Fibroblast of the conjunctiva (primary cell): ENCODE results near the gene UBE2I.
A peak's percentile ranks its signal among the peaks of the same experiment; 100 is the strongest.
"Not testable (repeated sequence)": the region's sequence is repeated elsewhere in the genome, so short reads cannot be mapped to it uniquely, and the experiment has no call there.

ENCODE experiments used
- DNase-seq: peaks from one replicate; pipeline ENCODE4 v3.0.0-alpha.2; 2010; ENCODE audit warnings: low read depth

Gene UBE2I

GRCh38 chr16:1308977-1309885, at the start of gene UBE2I:
TSS of gene UBE2I (plus strand) at chr16:1309636. CDS start at chr16:1314031, 4,395 bp downstream.
- DNase-seq: peak; percentile 92

DNA sequence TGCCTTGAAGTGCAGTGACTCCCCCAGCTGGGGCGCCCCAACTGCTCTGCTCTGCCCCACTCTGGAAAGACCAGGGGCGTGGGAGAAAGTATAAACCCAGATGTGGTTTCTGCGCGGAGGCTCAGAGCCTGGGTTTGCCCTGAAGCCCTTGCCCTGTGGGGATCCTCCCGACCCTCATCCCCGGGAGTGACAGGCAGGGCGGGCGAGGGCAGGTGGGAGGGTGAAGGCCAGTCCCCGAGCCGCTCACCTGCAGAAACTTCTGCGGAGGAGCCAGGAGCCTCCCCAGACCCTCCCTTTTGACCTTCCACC, 49.7 kb upstream of the UBE2I start:
- no peak for DNase-seq

DNA sequence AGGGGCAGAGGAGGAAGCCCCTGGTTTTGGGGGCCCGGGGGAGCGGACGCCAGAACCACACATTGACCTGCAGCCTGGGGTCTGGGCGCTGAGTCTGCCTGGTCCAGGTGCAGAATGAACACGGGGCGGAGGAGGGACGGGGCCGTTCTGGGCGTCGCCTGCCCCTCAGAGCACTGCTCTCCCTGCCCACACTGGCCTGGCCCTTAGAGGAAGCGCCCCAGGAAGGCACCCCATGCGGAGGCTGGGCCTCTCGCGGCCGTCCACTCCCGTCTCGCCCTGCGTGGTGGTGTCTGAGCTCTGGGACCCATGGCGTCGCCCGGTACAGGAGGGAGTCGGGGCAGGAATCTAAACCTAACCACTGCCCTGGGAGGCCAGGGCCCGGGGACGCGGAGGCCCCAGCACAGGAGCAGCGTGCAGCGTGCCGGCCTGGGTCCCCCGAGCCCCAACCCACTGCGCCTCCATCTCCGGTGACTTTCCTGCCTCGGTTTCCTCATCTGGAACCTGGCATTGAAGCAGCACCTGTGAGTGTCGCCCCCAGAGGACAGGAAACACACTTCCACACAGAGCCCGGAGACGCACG, 49.2 kb upstream of the UBE2I start:
- no peak for DNase-seq

DNA sequence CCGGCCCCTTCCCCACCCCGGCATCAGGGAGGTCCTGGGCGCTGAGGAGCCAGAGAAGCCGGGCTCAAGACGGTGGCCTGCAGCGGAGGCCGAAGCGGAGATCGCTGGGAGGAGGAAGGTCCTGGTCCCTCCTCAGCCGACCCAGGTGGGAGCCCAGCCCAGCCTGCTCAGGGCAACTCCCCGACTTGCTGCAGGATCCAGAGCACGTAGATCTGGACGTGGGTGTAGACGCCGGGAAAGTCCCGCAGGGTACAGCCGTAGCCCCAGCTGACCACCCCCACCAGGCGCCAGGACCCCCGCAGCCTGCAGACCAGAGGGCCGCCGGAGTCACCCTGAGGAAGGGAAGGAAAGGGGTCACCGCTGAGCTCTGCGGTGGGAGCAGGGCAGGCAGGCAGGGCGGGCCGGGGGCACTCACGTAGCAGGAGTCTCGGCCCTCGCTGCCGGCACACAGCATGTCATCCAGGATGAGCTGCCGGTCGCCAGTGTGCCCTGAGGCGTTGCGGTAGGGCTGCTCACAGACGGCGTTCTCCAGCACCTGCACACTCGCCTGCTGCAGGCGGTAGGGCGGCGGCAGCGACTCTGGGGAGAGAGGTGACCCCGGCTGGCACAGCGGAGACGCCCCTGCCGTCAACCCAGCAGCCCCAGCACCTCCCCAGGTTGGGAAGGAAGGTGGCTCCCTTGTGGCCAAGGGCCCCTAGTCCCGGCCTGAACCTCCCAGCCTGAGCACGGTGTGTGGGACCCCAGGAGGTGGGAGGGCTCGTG, 48.1 kb upstream of the UBE2I start:
- no peak for DNase-seq

DNA sequence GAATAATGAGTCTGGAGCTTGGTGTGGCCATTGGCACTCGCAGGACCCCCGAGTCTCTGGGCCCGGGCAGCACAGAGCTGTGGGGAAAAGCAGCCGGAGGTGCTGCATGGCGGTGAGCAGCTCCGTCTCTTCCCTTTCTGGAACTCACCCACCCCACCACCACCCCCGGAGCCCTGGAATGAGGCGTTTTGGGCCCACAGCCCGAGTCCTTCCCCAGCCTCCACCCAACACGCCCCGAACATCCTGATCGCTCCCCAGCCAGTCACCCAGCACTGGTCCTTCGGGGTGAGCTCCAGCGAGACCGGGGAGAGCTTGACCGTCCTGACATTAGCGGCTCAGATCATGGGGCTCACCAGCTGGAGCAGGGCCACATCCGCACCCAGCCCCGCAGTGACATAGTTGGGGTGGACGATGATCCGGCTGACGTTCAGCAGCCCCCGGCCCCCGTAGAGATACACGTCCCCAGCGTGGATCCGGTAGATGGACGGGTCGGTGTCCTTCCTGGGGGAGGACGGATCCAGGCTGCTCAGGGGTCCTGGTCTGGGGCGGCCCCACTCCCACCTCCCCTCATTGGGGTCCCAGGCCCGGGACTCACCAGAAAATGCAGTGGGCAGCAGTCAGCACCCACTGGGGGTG, 47.1 kb upstream of the UBE2I start:
- DNase-seq: no peak

DNA sequence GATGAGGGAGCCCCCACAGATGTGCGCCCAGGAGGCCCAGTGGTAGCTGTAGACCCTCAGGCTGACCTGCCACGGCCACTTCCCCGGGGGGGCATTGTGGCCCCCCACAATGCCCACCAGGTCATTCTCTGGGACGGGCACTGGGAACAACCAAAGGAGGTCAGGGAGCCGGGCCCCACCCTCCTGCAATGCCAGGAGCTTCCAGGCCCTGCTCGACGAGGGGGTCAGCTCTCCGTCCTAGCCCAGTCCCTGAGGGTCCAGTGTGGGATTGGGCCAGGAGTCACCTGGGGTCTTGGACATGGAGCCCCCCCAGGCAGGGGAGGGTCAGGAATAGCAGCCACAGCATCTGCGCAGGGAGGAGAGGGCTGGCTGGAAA, 46.6 kb upstream of the UBE2I start:
- DNase-seq: no peak

DNA sequence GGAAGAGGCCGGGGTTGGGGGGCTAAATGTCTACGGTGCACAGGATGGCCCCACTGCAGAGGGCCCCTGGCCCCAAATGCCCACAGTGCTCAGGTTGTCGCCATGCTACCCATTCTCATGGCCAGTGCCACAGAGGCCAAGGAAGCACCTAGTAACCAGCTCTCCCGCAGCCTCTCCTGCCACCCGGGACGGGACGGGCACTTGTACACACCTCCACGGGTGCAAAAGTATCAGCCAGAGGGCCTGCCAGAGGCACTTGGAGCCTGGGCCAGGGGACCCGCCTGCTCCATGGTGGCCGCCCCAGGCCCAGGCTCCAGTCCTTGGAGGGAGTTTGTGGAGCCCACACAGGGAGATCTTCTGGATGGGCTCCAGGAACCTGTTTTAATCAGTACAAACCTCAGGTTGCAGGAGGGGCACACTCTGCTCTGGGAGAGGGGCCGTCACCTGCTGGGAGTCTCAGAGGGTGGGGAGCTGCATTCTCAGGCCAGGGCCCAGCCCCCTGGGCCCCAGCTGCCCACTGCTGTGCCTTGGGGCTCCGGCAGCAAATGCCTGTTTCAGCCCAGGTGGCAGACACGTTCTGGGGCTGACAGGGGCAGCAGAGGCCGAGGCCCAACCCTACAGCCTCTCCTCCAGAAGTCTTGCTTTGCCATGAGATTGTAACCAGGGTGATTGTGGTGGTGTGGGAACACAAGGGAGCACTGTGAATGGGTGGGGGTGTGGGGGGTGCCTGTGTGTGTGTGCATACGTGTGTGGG, 45.7 kb upstream of the UBE2I start:
- DNase-seq: no peak

DNA sequence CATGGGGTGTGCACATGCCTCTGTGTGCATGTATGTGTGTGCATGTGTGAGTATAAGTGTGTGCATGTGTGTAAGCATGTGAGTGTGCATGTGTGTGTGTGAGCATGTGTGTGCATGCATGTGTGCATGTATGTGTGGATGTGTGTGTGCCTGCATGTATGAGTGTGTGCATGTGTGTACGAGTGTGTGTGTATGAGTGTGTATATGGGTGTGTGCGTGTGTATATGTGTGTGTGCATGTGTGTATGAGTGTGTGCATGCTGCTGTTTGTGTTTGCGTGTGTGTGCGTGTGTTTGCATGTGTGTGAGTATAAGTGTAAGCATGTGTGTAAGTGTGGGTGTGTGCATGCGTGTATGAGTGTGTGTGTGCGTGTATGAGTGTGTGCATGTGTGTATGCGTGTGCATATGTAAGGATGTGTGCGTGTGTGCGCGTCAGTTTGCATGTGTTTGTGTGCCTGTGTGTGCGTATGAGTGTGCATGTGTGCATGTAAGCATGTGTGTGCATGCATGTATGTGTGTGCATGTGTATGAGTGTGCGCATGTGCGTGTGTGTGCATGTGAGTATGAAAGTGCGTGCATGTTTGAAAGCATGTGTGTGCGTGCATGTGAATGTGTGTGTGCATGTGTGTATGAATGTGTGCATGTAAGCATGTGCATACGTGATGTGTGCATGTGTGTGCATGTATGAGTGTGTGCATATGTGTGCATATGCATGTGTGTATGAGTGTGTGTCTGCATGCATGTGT, 44.9 kb upstream of the UBE2I start:
- DNase-seq: no peak

- DNase-seq: no peak
Observed at GRCh38 chr16:1265090-1265630, 44.3 kb upstream of the UBE2I start.

DNA sequence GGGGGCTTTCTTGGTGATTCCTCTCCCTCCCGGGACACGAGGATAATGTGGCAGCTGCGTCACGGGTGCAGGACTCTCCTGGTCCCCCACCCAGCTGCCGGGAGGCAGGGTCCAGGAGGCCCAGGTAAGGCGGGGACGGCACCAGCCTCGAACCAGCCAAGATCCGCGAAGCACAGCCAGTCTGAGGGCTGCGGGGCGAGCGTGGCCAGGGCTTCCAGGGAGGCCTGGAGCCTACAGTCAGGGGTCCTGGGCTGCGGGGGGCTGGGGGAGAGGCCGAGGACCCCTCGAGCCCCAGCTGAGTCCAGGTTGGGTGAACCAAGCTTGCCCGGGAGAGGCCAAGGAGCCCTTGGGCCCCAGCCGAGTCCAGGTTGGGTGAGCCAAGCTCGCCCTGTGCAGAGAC, 43.6 kb upstream of the UBE2I start:
- no peak for DNase-seq

DNA sequence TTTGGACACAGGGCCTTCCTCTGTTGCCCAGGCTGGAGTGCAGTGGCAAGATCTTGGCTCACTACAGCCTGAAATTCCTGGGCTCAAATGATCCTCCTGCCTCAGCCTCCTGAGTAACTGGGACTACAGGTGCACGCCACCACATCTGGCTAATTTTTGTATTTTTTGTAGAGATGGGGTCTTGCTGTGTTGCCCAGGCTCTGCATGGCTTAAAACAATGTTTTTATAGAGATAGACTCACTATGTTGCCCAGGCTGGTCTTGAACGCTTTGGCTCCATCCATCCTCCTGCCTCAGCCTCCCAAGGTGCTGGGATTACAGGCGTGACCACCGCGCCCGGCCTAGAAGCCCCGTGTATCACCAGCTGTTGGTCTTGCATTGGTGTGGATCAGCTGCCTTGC, 40.0 kb upstream of the UBE2I start:
- not testable (repeated sequence) for DNase-seq

DNA sequence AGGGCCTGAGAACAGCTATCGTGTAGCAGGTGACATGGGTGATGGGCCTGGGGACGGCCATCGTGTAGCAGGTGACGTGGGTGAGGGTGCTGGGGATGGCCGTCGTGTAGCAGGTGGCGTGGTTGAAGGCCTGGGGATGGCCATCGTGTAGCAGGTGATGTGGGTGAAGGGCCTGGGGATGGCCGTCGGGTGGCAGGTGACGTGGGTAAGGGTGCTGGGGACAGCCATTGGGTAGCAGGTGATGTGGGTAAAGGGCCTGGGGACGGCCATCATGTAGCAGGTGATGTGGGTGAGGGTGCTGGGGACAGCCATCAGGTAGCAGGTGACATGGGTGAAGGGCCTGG, 38.1 kb upstream of the UBE2I start:
- no peak for DNase-seq

GRCh38 chr16:1271724-1272413, 37.6 kb upstream of the UBE2I start:
- DNase-seq: not testable (repeated sequence)

DNA sequence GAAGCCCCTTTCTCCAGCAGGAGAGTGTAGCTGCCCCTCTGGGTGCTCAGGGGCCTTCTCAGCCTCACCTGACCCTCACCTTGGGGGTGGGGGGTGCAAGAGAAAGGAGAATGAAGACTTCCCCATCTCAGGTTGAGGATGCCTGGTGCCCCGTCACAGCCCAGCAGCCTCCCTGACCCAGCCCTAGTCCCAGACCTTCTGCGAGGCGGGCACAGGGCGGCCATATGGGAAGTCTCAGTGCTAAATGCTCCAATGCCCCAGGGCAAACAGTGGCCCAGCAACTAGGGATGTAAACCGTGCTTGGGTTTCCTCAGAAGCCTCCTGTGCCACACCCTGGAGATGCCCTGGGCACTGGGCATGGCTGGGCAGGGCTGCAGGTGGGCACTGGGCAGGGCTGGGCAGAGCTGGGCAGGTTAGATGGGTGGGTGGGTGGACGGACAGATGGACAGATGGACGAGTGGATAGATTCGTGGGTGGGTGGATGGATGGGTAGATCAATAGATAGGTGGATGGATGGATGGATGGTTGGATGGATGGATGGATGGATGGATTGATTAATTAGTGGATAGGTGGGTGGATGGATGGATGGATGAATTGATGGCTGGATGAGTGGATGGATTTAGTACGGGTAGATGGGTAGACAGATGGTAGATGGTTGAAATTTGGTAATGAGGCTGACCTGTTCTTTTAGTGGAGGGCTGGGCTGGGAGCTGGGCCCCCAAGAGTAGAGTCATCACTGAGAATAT, 36.8 kb upstream of the UBE2I start:
- no peak for DNase-seq

DNA sequence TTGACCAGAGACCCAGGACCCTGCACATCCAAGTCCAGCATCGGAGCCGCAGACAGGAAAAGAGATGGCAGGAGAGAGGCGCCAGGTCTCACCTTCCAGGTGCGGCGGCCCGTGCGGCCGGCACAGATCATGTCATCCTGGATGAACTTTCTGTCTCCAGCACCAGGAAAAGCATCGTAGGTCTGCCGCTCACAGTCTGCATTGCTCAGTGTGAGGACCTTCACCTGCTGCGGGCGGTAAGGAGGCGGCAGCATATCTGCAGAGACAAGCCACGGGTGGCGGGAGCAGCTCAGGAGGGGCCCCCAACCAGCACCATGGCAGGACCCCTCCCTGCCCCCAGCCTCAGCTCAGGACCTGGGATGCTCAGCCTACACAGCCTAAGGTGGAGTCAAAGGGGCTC, 35.6 kb upstream of the UBE2I start:
- DNase-seq: no peak

GRCh38 chr16:1274767-1275166, 34.7 kb upstream of the UBE2I start:
- no peak for DNase-seq

GRCh38 chr16:1275791-1276579, 33.5 kb upstream of the UBE2I start:
- no peak for DNase-seq

- no peak for DNase-seq
Observed at GRCh38 chr16:1276580-1276878, 32.9 kb upstream of the UBE2I start.

DNA sequence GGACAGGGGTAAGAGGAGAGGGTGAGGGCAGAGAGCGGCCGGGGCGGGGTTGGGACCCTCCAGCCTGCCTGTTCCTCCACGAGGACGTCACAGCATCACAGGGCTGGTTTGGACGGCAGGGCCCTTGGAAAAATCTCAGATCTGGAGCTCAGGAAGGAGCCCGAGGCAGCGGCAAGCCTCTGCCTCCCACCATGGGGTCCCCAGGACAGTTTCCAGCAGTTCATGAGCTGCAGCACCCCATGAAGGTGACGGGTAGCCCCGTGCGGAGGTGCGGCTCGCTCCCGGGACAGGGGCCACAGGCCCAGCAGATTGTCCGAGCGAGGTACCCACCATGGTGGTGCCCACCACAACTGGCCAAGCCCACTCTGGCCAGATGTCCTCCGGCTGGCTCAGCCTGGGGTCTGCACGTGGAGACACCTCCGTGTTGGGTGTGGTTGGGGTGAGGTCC, 32.3 kb upstream of the UBE2I start:
- no peak for DNase-seq
